Activated CD4-positive, alpha-beta T cell treated with anti-CD3 and anti-CD28 coated beads, Interleukin-2, amount 10 ng/mL, durations not matched to agents 24 days and 14 days (primary cell): ENCODE data around the gene FABP6. TPM values are rescaled to one million over a fixed set of nuclear protein-coding genes. Genes with fewer than 3 reads are reported as not detected.

ENCODE experiments used
- DNase-seq: peaks from one replicate; pipeline ENCODE4 v3.0.0; 2022
- H3K27ac Mint-ChIP-seq: one replicate; pipeline ENCODE4 v1.8.0; 2022; ENCODE audit warnings: mild to moderate bottlenecking, mixed read lengths
- H3K27me3 Mint-ChIP-seq: one replicate; pipeline ENCODE4 v1.8.0; 2022; ENCODE audit warnings: mixed read lengths
- H3K36me3 Mint-ChIP-seq: one replicate; pipeline ENCODE4 v1.8.0; 2022; ENCODE audit warnings: low read depth, mild to moderate bottlenecking, mixed read lengths
- H3K4me1 Mint-ChIP-seq: one replicate; pipeline ENCODE4 v1.8.0; 2021; ENCODE audit warnings: mixed read lengths
- H3K4me3 Mint-ChIP-seq: one replicate; pipeline ENCODE4 v1.8.0; 2022; ENCODE audit warnings: mild to moderate bottlenecking, moderate library complexity, mixed read lengths
- H3K9me3 Mint-ChIP-seq: one replicate; pipeline ENCODE4 v1.8.0; 2021; ENCODE audit warnings: mixed read lengths
- intact Hi-C: fragments of 100-400 bp; cut with micrococcal nuclease; formaldehyde crosslinking; loops from one replicate; pipeline ENCODE4 v1.15.1; 2023
- total RNA-seq: library from RNA; stranded (reverse); gene quantifications from 2 replicates; pipeline ENCODE4 v1.2.3, GENCODE V29; 2022

Gene FABP6
- total RNA-seq, 1 donor from 2014 or later: not detected

DNA sequence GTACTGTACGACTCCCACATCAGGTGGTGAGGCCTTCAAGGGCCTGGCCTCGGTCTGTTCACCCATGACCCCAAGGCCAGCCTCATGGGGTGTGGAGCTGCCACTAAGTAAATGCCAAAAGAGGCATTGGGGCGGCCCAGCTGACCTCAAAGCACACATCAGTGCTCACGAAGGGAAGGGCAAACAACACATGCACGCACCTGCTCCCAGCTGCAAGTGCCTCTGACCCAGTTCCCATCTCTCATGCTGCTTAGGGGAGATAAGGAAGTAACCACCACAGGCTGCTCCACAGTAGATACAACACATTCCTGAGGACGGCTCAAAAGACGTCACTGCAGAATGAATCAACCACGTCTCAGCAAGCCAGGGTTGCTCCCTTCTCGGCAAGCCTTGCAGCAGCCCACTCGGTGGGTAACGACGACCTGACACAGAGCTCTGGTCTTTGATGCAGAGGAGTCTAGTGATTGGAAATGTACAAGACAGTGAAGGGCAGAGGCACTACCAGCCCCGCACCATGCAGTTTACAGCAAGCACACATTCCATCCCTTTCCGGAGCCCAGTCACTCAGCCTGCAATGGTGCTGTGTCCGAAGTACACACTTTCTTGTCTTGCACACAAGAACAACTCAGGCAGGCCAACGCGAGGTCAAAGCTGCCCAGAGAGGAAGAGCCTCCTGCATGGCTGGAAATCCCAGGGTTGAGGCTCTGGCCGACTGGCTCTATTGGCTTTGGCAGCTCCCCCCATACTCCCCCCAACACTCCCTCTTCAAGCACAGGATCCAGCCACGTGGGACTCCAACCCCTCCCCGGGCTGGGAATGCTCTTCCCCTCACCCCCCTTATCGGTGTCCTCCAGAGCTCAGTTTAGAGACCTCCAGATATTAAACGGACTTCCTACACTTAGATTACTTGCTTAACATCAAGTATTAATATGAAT lies 31.8 kb downstream of the FABP6 start:
- DNase-seq: no peak
- intact Hi-C loops: no loop called here
- no peaks in the 10 kb centered on the region for H3K4me1 Mint-ChIP-seq
- H3K27me3 Mint-ChIP-seq: peaks cover 2% of the 10 kb centered on the region
- H3K9me3 Mint-ChIP-seq: no peaks in the 10 kb centered on the region
- no peak overlapping the region for H3K27ac Mint-ChIP-seq
- H3K36me3 Mint-ChIP-seq: no peaks in the 10 kb centered on the region
- no peak overlapping the region for H3K4me3 Mint-ChIP-seq

DNA sequence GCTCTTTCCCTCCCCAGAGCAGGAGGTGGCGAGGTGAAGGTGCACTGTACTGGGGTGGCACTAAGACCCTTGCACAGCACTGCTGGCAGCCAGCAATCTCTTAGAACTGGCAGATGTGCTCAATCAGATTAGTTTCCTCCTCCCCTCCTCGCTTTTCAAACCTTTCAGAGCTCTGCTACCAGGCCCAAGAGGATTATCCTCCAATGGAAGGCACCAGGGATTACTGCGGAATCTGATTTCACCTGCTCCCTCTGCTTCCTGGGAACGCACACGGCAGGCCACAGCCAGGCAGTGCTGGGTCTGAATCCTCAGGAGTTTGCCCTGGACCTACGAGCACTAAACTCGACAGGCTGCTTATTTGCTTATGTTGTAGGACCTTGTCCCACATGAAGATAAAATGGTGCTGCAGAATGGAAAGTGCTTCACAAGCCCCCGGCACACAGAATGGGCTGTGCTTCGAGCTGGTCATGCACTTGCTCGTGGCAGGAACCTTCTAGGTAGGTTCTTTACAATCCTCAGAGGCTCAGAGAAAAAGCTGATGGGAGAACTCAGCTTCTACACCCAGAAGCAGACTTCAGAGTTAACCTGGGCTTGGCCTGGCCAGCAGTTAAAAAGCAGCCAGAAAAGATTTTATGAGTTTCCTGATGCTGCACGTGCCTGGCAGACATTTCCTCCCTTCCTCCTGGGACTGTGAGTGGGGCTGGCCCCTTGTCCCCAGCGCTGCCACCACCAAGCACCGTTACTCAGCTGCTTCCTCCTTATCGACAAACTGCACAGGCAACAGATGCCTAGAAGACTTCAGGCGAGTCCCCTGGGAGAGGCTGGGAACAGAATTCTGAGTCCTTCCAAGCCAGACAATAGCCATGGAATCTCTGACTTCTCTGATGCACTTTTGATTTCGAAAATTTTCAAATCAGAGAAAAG lies 33.1 kb downstream of the FABP6 start:
- Mint-ChIP-seq H3K36me3 (no peaks in the 10 kb centered on the region), H3K9me3 (no peaks in the 10 kb centered on the region), H3K4me1 (no peaks in the 10 kb centered on the region), H3K27me3 (peaks cover 2% of the 10 kb centered on the region), H3K4me3 (no peak overlapping the region), H3K27ac (no peak overlapping the region)
- intact Hi-C loops: no loop called here
- no peak for DNase-seq

DNA sequence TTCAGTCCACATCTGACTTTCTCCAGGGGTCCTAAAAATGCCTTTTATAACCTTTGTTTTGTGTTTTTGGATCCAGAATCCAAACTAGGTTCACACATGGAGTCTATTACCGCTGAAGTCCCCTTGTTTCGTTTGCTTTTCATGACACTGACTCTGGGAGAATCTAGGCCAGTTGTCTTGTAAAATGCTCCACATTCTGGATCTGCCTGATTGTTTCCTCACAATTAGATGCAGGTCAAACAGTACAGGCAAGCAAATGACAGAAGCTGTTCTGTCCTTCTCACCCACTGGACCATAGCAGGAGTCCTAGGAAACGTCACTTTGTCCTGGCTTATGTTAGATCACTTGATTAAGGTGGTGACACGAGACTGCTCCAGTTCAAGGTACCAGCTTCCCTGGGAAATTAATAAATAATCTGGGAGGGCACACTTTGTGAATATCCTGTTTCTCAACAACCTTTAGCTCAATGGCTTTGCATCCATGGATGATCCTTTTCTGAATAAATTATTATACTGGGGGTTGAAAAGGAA lies 34.1 kb downstream of the FABP6 start:
- Mint-ChIP-seq H3K36me3 (no peaks in the 10 kb centered on the region), H3K27me3 (peaks cover 2% of the 10 kb centered on the region), H3K27ac (no peak overlapping the region), H3K4me3 (no peak overlapping the region), H3K4me1 (no peaks in the 10 kb centered on the region), H3K9me3 (no peaks in the 10 kb centered on the region)
- no peak for DNase-seq
- intact Hi-C loops: no loop called here

DNA sequence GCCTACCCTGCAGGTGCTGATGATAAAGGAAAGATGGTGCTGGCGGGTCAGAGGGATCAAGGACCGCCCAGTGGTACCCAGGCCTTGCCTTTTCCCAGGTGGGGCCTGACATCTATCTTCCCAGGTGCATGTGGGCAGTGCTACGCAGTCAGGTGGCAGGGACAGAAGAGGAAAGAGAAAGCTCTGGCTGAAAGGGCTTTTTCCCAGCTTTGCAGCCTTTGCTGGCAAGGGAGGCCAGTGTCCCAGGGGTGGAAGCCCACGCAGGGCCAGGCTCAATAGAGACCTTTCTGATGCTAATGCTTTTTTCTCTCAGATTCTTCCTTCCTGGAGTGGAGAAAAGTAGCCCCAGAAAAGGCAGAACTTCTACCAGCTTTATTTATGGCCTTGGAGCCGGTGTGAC lies 36.7 kb downstream of the FABP6 start:
- H3K27ac Mint-ChIP-seq: no peak overlapping the region
- H3K4me1 Mint-ChIP-seq: no peaks in the 10 kb centered on the region
- no peaks in the 10 kb centered on the region for H3K9me3 Mint-ChIP-seq
- peaks cover 2% of the 10 kb centered on the region for H3K27me3 Mint-ChIP-seq
- no peak for DNase-seq
- no peak overlapping the region for H3K4me3 Mint-ChIP-seq
- intact Hi-C loops: no loop called here
- H3K36me3 Mint-ChIP-seq: no peaks in the 10 kb centered on the region

DNA sequence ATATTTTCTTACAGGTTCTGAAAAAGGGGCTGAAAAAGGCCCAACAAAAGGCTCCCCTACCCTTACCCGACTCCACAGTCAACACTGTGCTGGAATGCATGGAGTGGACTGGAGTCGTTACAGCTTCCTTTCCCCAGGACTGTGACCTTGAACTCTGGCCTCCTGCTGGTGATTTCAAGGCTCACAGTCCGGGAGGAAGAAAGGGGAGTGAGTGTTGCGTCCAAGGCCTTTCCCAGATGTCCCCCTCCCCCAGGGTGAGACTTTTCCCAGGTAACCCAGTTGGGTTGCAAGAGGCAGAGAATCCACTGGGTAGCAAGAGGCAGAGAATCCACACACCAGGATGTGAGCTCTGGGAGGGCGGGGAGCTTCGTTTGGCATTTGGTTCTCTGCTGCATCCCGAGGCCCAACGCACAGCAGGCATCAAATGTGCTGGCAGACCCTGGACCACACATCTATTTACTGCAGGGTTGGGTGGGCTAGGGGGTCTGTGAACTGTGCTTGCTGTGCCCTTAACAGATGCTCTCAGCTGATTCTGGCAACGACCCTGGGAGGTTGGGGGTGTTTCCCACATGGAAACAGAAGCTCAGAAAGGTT lies 37.5 kb downstream of the FABP6 start:
- DNase-seq: no peak
- H3K9me3 Mint-ChIP-seq: no peaks in the 10 kb centered on the region
- no peak overlapping the region for H3K27ac Mint-ChIP-seq
- peaks cover 2% of the 10 kb centered on the region for H3K4me1 Mint-ChIP-seq
- H3K36me3 Mint-ChIP-seq: no peaks in the 10 kb centered on the region
- H3K4me3 Mint-ChIP-seq: no peak overlapping the region
- intact Hi-C loops: no loop called here
- peaks cover 2% of the 10 kb centered on the region for H3K27me3 Mint-ChIP-seq

DNA sequence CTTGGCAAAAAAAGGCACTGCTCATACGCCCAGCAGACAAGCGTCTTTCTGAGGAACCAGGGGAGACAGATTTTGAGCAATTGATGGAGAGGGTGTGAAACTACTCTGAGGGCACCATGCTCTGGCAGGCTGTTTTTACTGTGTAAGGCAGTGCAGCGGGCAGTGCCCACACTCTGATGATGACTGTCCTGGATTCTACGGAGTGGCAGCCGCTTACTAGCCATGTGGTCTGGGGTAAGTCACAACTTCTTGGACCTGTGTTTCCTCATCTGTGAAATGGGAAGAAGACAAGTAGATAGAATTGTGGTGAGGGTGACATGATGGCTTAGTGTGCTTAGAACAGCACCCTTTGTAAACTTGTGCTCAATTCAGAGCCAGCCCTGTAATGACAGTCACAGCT lies 38.8 kb downstream of the FABP6 start:
- Mint-ChIP-seq H3K27ac (no peak overlapping the region), H3K4me1 (peaks cover 2% of the 10 kb centered on the region), H3K36me3 (no peaks in the 10 kb centered on the region), H3K9me3 (no peaks in the 10 kb centered on the region), H3K4me3 (no peak overlapping the region), H3K27me3 (peaks cover 2% of the 10 kb centered on the region)
- DNase-seq: no peak
- intact Hi-C loops: no loop called here

DNA sequence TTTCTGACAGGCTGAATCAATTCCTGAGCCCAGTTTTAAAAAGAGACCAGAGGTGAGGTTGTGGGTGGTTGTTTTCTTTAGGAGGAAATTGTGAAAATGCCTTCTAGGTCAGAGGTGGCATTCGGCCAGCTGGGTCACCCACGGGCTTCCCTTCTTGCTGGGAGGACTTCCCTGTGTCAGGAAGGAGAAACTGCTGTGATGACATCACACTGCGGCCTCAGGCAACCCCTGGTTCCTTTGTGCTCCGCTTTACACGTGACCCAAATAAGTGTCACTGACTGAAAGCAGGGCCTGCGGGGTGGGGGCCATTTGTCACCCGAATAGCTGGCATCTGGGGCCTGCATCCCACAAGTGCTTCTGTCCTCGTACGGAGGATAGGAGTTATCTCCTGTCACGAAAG lies 39.7 kb downstream of the FABP6 start:
- Mint-ChIP-seq H3K27me3 (peaks cover 2% of the 10 kb centered on the region), H3K4me3 (no peak overlapping the region), H3K9me3 (no peaks in the 10 kb centered on the region), H3K36me3 (no peaks in the 10 kb centered on the region), H3K4me1 (peaks cover 2% of the 10 kb centered on the region), H3K27ac (no peak overlapping the region)
- intact Hi-C loops: no loop called here
- no peak for DNase-seq

DNA sequence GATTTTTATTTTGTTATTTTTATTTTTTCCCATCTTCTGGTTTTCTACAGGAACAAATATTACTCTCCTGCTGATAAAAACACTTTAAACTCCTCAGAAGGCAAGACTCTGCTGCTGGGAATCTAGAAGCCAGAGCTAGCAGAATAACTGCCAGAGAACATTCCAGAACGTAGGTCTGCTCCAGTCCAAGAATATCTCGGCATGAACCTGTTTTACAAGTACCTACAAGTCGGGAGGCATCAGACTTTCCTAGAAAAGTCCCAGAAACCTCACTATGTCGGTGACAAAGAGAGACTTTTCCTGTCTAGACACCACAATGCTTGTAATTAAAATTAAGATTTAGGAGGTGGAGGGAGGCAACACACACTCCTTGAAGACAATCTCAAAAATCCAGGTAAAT lies 41.4 kb downstream of the FABP6 start:
- no peaks in the 10 kb centered on the region for H3K36me3 Mint-ChIP-seq
- intact Hi-C loops: no loop called here
- H3K9me3 Mint-ChIP-seq: no peaks in the 10 kb centered on the region
- H3K27me3 Mint-ChIP-seq: no peaks in the 10 kb centered on the region
- H3K4me3 Mint-ChIP-seq: no peak overlapping the region
- H3K27ac Mint-ChIP-seq: no peak overlapping the region
- peaks cover 2% of the 10 kb centered on the region for H3K4me1 Mint-ChIP-seq
- no peak for DNase-seq

DNA sequence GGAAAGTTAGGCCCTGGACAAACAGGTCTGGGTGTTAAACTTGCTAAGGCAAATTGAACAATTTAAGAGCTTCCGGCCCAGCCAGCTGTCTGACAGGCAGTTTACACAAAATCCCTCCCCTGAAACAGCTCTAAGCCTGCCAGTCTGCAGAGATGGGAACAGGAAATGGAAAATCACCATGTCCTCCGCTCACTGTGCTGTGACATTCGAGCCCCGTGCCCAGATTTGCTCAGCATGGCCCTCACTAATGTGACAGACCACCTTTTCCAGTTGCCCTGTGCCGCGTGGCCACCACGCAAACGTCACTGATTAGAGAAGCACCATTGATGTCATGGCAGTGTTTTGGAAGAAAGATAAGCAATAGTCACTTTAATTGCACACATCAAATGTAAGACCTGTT lies 42.1 kb downstream of the FABP6 start:
- Mint-ChIP-seq H3K9me3 (no peaks in the 10 kb centered on the region), H3K27me3 (no peaks in the 10 kb centered on the region), H3K4me1 (peaks cover 2% of the 10 kb centered on the region), H3K4me3 (no peak overlapping the region), H3K27ac (no peak overlapping the region), H3K36me3 (no peaks in the 10 kb centered on the region)
- no peak for DNase-seq
- intact Hi-C loops: no loop called here

DNA sequence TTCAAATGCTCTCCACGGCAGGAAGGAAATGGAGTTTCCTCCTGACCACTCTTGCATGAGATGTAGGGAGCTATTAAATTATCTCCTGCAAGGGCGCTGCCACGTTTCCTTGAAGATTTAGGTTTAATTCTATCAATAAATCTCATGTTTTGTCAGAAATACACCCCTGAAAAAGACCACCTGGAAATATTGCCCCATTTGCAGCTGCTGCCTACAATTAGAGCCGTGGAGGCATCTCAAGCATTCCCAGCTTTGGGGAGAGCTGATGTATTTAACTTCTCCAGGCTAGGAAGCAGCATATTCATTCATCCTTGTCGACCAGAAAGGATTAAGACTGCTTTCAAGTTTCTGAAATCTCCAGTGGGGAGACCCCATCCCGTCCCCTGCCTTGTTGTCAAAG lies 42.5 kb downstream of the FABP6 start:
- DNase-seq: no peak
- intact Hi-C loops: no loop called here
- Mint-ChIP-seq H3K27me3 (no peaks in the 10 kb centered on the region), H3K9me3 (no peaks in the 10 kb centered on the region), H3K4me3 (no peak overlapping the region), H3K4me1 (peaks cover 2% of the 10 kb centered on the region), H3K27ac (no peak overlapping the region), H3K36me3 (no peaks in the 10 kb centered on the region)

DNA sequence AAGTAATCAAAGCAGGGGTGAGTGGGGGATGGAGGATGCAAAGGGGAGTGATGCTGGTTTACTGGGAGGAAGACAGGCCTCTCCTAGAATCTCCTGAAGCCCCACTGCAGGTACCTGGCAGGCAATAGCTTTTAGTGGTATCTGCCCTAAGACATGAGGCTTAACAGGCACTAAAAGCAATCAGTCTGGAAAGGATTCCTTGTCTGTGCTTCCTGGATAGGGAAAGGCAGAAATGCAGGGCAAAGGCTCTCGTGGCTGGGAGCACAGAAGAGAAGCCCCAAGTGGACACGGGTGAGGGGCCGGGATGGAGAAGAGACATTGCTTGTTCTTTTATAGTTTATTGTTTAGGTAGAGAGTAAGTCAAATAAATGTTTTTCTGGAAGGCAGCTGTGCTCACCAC lies 43.0 kb downstream of the FABP6 start:
- no peaks in the 10 kb centered on the region for H3K36me3 Mint-ChIP-seq
- intact Hi-C loops: no loop called here
- peaks cover 2% of the 10 kb centered on the region for H3K4me1 Mint-ChIP-seq
- no peaks in the 10 kb centered on the region for H3K27me3 Mint-ChIP-seq
- H3K4me3 Mint-ChIP-seq: no peak overlapping the region
- DNase-seq: no peak
- no peak overlapping the region for H3K27ac Mint-ChIP-seq
- H3K9me3 Mint-ChIP-seq: no peaks in the 10 kb centered on the region

DNA sequence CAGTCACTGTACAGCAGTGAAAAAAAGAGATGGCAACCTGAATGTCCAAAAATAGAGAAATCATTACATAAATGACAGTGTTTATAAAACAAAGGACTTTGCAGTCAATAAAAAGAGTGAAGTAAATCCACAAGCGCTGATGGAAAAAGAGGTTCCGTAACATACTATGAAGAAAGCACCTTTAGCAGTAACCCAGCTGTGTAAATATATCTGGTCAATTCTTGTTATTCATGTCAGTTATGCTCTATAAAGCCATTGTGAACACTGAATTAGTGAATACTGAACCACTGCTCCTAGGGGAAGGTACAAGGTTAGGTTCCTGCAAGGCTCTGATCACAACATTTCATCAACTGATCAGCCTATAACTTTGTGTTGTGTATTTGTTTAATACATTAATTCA lies 43.6 kb downstream of the FABP6 start:
- no peak overlapping the region for H3K27ac Mint-ChIP-seq
- H3K9me3 Mint-ChIP-seq: no peaks in the 10 kb centered on the region
- H3K36me3 Mint-ChIP-seq: no peaks in the 10 kb centered on the region
- H3K27me3 Mint-ChIP-seq: no peaks in the 10 kb centered on the region
- intact Hi-C loops: no loop called here
- peaks cover 2% of the 10 kb centered on the region for H3K4me1 Mint-ChIP-seq
- no peak overlapping the region for H3K4me3 Mint-ChIP-seq
- no peak for DNase-seq

DNA sequence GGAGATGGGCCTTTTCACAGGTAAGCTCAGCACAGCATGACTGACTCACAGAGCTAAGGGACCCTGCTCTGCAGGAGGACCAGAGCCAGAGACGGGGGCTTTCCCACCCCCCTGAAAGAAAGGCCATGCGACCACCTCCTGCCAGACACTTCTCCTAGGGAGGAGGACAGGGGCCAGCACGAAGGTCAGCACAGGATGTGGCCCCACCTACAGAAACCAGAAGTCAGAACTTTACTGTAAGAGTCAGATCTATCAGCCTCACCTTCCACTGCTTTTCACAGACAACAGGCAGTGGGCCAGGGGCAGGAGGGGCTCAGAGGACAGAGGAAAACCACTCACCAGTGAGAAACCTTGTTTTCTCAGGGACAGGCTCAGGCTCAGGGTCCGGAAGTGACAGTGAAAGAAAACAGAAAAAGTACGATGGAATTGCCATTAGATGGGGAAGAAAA lies 45.2 kb downstream of the FABP6 start:
- no peak for DNase-seq
- no peak overlapping the region for H3K4me3 Mint-ChIP-seq
- H3K4me1 Mint-ChIP-seq: peaks cover 2% of the 10 kb centered on the region
- no peaks in the 10 kb centered on the region for H3K36me3 Mint-ChIP-seq
- H3K27me3 Mint-ChIP-seq: no peaks in the 10 kb centered on the region
- intact Hi-C loops: no loop called here
- no peak overlapping the region for H3K27ac Mint-ChIP-seq
- H3K9me3 Mint-ChIP-seq: no peaks in the 10 kb centered on the region

DNA sequence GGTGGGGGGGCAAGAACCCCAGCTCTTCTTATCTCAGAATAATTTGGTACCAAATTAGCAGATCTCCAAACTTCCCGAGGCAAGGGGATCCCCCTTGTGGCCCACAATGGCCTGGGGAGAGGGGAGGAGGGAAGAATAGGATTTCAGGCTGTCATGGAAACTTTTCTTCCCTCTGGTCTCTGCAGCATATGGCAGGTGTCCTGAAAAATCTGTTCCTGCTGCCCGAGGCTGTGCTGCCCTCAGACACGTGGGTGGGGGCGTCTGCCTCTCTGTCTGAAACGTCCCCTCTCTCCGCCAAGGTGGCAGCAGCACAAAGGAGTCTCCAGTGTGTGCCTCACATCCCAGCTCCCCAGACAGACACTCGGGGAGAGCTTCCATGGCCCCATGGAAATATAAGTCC lies 49.0 kb downstream of the FABP6 start:
- no peak overlapping the region for H3K4me3 Mint-ChIP-seq
- H3K4me1 Mint-ChIP-seq: no peaks in the 10 kb centered on the region
- intact Hi-C loops: no loop called here
- H3K27me3 Mint-ChIP-seq: peaks cover 2% of the 10 kb centered on the region
- no peak for DNase-seq
- H3K9me3 Mint-ChIP-seq: no peaks in the 10 kb centered on the region
- no peak overlapping the region for H3K27ac Mint-ChIP-seq
- H3K36me3 Mint-ChIP-seq: no peaks in the 10 kb centered on the region
